Mucosa of rectum (tissue), 2 donors: ENCODE results near the gene GAS6.
"Not testable (repeated sequence)": the region's sequence is repeated elsewhere in the genome, so short reads cannot be mapped to it uniquely, and the experiment has no call there.

Experiments
- H3K27ac ChIP-seq, 2 donors: one replicate each; pipeline ENCODE4 v1.7.0; 2013; ENCODE audit warnings: inconsistent platforms in 2 of 2, low read depth in 2 of 2, low read length in 2 of 2
- H3K27me3 ChIP-seq, 2 donors: one replicate each; pipeline ENCODE4 v1.7.0; 2013; ENCODE audit warnings: low read length in 2 of 2; ENCODE audit not compliant: control insufficient read depth in 2 of 2, insufficient read depth in 2 of 2
- H3K36me3 ChIP-seq, 2 donors: one replicate each; pipeline ENCODE4 v1.7.0; 2013; ENCODE audit warnings: low read length in 2 of 2; ENCODE audit not compliant: control insufficient read depth in 2 of 2, insufficient read depth in 2 of 2
- H3K4me1 ChIP-seq, 2 donors: one replicate each; pipeline ENCODE4 v1.7.0; 2013; ENCODE audit warnings: low read length in 2 of 2, mild to moderate bottlenecking in 1 of 2; ENCODE audit not compliant: control insufficient read depth in 2 of 2, insufficient read depth in 2 of 2
- H3K4me3 ChIP-seq, 2 donors: one replicate each; pipeline ENCODE4 v1.7.0; 2013; ENCODE audit warnings: low read length in 2 of 2
- H3K9ac ChIP-seq, 2 donors: one replicate each; pipeline ENCODE4 v1.7.0; 2013; ENCODE audit warnings: low read length in 2 of 2, low read depth in 1 of 2, mild to moderate bottlenecking in 1 of 2
- H3K9me3 ChIP-seq, 2 donors: one replicate each; pipeline ENCODE4 v1.7.0; 2013; ENCODE audit warnings: low read length in 2 of 2; ENCODE audit not compliant: control insufficient read depth in 2 of 2
- donor health status: healthy.
- donor health status: Normal muscosa, but diverticular disease.

GAS6 gene

DNA sequence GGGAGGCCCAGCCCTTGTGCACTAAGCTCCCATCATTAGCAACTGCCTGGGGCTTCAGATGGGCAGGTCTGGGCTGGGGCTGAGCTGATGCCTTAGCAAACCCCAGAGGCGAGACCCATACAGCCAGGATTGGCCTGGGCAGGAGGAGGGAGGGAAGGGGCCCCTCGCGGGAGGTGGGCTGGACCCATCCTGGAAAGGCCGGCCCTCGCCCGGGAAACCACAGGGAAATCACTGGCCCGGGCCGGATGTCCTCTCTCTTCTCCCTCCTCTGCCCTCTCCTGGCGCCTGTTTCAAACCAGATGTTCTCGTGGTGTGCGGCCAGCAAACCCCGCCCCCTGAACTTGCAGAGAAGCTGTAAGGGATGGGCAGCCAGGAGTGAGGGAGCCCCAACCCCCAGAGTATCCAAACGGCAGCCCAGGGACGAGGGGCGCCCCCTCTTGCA is 61.8 kb downstream of the GAS6 start:
- Histone ChIP-seq H3K4me3 (no peak overlapping the region), H3K27ac (no peak overlapping the region), H3K27me3 (no peaks in the 10 kb centered on the region), H3K36me3 (no peaks in the 10 kb centered on the region), H3K4me1 (no peaks in the 10 kb centered on the region), H3K9ac (no peak overlapping the region), H3K9me3 (no peaks in the 10 kb centered on the region)

DNA sequence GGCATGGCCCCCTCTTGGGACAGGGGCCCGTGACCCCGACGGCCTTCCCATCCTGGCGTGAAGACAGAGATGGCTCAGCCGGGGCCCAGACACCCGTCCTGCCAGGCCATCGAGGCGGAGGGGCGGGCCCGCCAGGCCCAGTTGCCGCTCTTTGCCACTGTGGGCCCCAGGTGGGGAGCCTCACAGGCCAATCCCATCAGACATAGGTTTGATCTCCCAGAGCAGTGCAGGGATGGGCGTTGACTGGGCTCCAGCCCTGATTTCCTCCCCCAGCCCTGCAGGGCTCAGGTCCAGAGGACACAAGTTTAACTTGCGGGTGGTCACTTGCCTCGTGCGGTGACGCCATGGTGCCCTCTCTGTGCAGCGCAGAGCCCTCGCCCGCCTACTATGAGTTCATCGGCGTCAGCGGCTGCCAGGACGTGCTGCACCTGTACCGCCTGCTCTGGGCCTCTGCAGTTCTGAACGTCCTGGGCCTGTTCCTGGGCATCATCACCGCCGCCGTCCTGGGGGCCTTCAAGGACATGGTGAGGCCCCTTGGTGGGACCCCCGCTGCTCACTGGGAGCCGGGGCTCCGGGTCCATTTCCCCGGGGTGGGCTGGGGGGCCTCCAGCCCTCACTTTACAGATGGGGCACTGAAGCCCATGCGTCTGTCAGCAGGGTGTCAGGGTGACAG is 62.5 kb downstream of the GAS6 start:
- Histone ChIP-seq H3K27ac (no peak overlapping the region), H3K4me1 (no peaks in the 10 kb centered on the region), H3K4me3 (no peak overlapping the region), H3K36me3 (no peaks in the 10 kb centered on the region), H3K27me3 (no peaks in the 10 kb centered on the region), H3K9me3 (no peaks in the 10 kb centered on the region), H3K9ac (no peak overlapping the region)

DNA sequence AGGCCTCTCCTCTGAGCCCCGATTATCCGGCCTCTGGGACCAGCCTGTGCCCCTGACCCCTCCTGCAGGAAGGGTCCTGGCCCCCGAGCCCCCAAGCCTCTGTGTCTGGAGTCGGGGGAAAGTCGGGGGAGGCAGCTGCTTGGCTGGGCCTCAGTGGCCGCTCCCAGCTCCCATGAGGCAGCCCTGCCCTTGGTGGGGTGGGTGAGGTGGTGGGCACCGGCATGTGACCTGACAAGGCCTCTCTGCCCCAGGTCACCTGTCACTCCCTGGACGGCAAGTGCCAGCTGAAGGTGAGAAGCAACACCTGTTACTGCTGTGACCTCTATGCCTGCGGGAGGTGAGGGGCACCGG is 63.3 kb downstream of the GAS6 start:
- no peak overlapping the region for H3K27ac ChIP-seq
- no peaks in the 10 kb centered on the region for H3K9me3 ChIP-seq
- no peaks in the 10 kb centered on the region for H3K4me1 ChIP-seq
- H3K36me3 ChIP-seq, result no peaks in the 10 kb centered on the region
- H3K9ac ChIP-seq, result no peak overlapping the region
- no peaks in the 10 kb centered on the region for H3K27me3 ChIP-seq
- no peak overlapping the region for H3K4me3 ChIP-seq

- Histone ChIP-seq H3K4me1 (peaks cover 0 to 2% of the 10 kb centered on the region in 2 donors), H3K9me3 (no peaks in the 10 kb centered on the region), H3K27ac (no peak overlapping the region), H3K4me3 (no peak overlapping the region), H3K36me3 (no peaks in the 10 kb centered on the region), H3K9ac (no peak overlapping the region), H3K27me3 (no peaks in the 10 kb centered on the region)
Measured at GRCh38 chr13:113798200-113798811, 65.6 kb downstream of the GAS6 start.

- Histone ChIP-seq H3K9me3 (no peaks in the 10 kb centered on the region), H3K27ac (no peak overlapping the region), H3K27me3 (no peaks in the 10 kb centered on the region), H3K4me1 (peaks cover 0 to 7% of the 10 kb centered on the region in 2 donors), H3K36me3 (no peaks in the 10 kb centered on the region), H3K4me3 (no peak overlapping the region), H3K9ac (no peak overlapping the region)
Measured at GRCh38 chr13:113796964-113797676, 66.8 kb downstream of the GAS6 start.

GRCh38 chr13:113796211-113796963 is 67.5 kb downstream of the GAS6 start:
- peaks cover 0 to 7% of the 10 kb centered on the region in 2 donors for H3K4me1 ChIP-seq
- H3K4me3 ChIP-seq, result no peak overlapping the region
- no peak overlapping the region for H3K27ac ChIP-seq

DNA sequence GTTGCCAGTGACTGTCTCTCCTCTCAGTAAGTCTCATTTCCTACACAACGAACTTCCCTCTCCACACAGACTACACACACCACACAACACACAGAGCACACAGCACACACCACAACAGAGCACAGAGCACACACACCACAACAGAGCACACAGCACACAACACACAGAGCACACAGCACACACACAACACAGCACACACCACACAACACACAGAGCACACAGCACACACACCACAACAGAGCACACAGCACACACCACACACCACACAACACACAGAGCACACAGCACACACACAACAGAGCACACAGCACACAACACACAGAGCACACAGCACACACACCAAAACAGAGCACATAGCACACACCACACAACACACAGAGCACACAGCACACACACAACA is 68.5 kb downstream of the GAS6 start:
- H3K9ac ChIP-seq, H3K27me3 ChIP-seq, H3K27ac ChIP-seq, H3K4me3 ChIP-seq, H3K9me3 ChIP-seq, H3K4me1 ChIP-seq, H3K36me3 ChIP-seq: not testable (repeated sequence)

More at GRCh38 chr13:113796211-113796963, 67.5 kb downstream of the GAS6 start:
- no peaks in the 10 kb centered on the region for H3K27me3 ChIP-seq
- no peaks in the 10 kb centered on the region for H3K36me3 ChIP-seq
- H3K9me3 ChIP-seq, result no peaks in the 10 kb centered on the region
- H3K9ac ChIP-seq, result no peak overlapping the region

DNA sequence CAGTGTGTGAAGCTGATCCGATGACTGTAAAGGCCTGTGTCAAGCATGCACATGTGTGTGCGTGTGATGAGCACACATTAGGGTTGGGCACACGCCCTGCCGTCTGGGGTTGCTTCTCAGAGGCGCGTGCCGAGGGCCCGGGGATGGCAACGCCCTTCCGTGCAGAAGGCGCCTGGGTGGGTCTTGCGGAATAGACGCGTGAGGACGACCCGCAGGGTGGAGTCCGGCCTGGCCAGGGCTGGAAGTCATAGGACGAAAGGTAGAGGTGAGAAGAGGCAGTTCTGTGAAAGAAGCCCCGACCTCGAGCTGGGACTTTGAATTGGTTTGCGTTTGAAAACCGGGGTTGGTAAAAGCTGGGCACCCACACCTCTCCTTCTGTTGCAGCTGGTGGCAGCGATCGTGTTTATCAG is 69.1 kb downstream of the GAS6 start:
- Histone ChIP-seq H3K9ac (no peak overlapping the region), H3K4me3 (no peak overlapping the region), H3K27ac (no peak overlapping the region), H3K9me3 (no peaks in the 10 kb centered on the region), H3K27me3 (no peaks in the 10 kb centered on the region), H3K4me1 (peaks cover 0 to 7% of the 10 kb centered on the region in 2 donors), H3K36me3 (no peaks in the 10 kb centered on the region)

DNA sequence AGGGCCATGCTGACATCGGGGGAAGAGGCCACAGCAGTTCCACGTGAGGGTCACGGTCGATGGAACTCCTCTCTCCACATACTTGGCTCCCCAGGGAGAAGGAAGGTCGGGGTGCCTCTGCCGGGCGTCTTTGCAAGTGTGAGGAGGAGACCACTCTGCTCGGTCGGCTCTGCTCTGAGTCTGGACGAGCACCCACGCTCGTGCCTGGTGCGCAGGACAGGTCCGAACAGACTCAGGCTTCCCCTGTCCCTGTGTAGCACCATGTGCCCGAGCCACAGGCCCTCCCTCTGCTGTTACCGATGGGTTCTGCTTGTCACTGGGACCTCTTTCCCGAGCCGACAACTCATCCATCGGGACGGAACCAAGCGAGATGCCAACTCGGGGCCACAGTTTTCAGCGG is 69.8 kb downstream of the GAS6 start:
- Histone ChIP-seq H3K9me3 (no peaks in the 10 kb centered on the region), H3K4me3 (no peak overlapping the region), H3K27me3 (peaks cover 0 to 3% of the 10 kb centered on the region in 2 donors), H3K9ac (no peak overlapping the region), H3K4me1 (peaks cover 0 to 7% of the 10 kb centered on the region in 2 donors), H3K27ac (no peak overlapping the region), H3K36me3 (no peaks in the 10 kb centered on the region)

GRCh38 chr13:113793718-113794085 is 70.2 kb downstream of the GAS6 start:
- Histone ChIP-seq H3K36me3 (no peaks in the 10 kb centered on the region), H3K4me1 (peaks cover 0 to 7% of the 10 kb centered on the region in 2 donors), H3K27me3 (peaks cover 0 to 3% of the 10 kb centered on the region in 2 donors), H3K4me3 (no peak overlapping the region), H3K27ac (no peak overlapping the region), H3K9ac (no peak overlapping the region), H3K9me3 (no peaks in the 10 kb centered on the region)
